ENCODE data around the gene SGCD. TPM values are rescaled to one million over a fixed set of nuclear protein-coding genes. Genes with fewer than 3 reads are reported as not detected.

The SGCD gene
- polyA plus RNA-seq, 1 experiment, result 17.0 TPM

- TF ChIP-seq CTCF (IDR thresholded peaks at IDR 0.05; ENCODE audit: insufficient read depth, low read depth, low read length), result no peak
Measured at GRCh38 chr5:156498226-156498980, 171.4 kb downstream of the SGCD start.

GRCh38 chr5:156500755-156501154 is 173.8 kb downstream of the SGCD start:
- Histone ChIP-seq H3K36me3 (ENCODE audit: control insufficient read depth, insufficient read depth, low read length) (no peaks in the 10 kb centered on the region), H3K4me3 (ENCODE audit: low read depth, low read length) (no peak overlapping the region), H3K27me3 (ENCODE audit: control insufficient read depth, insufficient read depth, low read length) (no peaks in the 10 kb centered on the region)
- ChIA-PET CTCF (no interaction called here), POLR2A (no interaction called here)
- DNase-seq (ENCODE audit: low read depth), result no peak
- no peak for TF ChIP-seq CTCF (IDR thresholded peaks at IDR 0.05; ENCODE audit: insufficient read depth, low read depth, low read length)

More at GRCh38 chr5:156498226-156498980, 171.4 kb downstream of the SGCD start:
- Histone ChIP-seq H3K27me3 (ENCODE audit: control insufficient read depth, insufficient read depth, low read length) (no peaks in the 10 kb centered on the region), H3K36me3 (ENCODE audit: control insufficient read depth, insufficient read depth, low read length) (no peaks in the 10 kb centered on the region), H3K4me3 (ENCODE audit: low read depth, low read length) (no peak overlapping the region)
- ChIA-PET CTCF (no interaction called here), POLR2A (interaction anchor here (0.5 kb wide), 1 partner anchor 21 kb away, joined by 5 read pairs; no protein-coding TSS in a partner anchor)
- DNase-seq (ENCODE audit: low read depth), result no peak

GRCh38 chr5:156505101-156505500 is 178.1 kb downstream of the SGCD start:
- ChIA-PET CTCF (no interaction called here), POLR2A (no interaction called here)
- no peaks in the 10 kb centered on the region for H3K27me3 ChIP-seq (ENCODE audit: control insufficient read depth, insufficient read depth, low read length)
- DNase-seq (ENCODE audit: low read depth), result no peak
- H3K4me3 ChIP-seq (ENCODE audit: low read depth, low read length), result no peak overlapping the region
- no peaks in the 10 kb centered on the region for H3K36me3 ChIP-seq (ENCODE audit: control insufficient read depth, insufficient read depth, low read length)
- TF ChIP-seq CTCF (IDR thresholded peaks at IDR 0.05; ENCODE audit: insufficient read depth, low read depth, low read length), result no peak

GRCh38 chr5:156513123-156513815 is 186.3 kb downstream of the SGCD start:
- POLR2A ChIA-PET, result no interaction called here
- CTCF ChIA-PET, result no interaction called here
- H3K4me3 ChIP-seq (ENCODE audit: low read depth, low read length), result no peak overlapping the region
- no peaks in the 10 kb centered on the region for H3K27me3 ChIP-seq (ENCODE audit: control insufficient read depth, insufficient read depth, low read length)
- no peak for DNase-seq (ENCODE audit: low read depth)
- no peaks in the 10 kb centered on the region; the same call in 1 of the 2 replicates for H3K36me3 ChIP-seq (ENCODE audit: control insufficient read depth, insufficient read depth, low read length)
- TF ChIP-seq CTCF (IDR thresholded peaks at IDR 0.05; ENCODE audit: insufficient read depth, low read depth, low read length), result no peak

- Histone ChIP-seq H3K36me3 (ENCODE audit: control insufficient read depth, insufficient read depth, low read length) (no peaks in the 10 kb centered on the region; the same call in 1 of the 2 replicates), H3K4me3 (ENCODE audit: low read depth, low read length) (no peak overlapping the region), H3K27me3 (ENCODE audit: control insufficient read depth, insufficient read depth, low read length) (no peaks in the 10 kb centered on the region)
- ChIA-PET POLR2A (no interaction called here), CTCF (no interaction called here)
- no peak for DNase-seq (ENCODE audit: low read depth)
- TF ChIP-seq CTCF (IDR thresholded peaks at IDR 0.05; ENCODE audit: insufficient read depth, low read depth, low read length), result no peak
Measured at GRCh38 chr5:156515121-156515520, 188.2 kb downstream of the SGCD start.

Measured in BJ (cell line).